GM10266 (cell line): ENCODE results near the gene ERCC2.
"Not testable (repeated sequence)": the region's sequence is repeated elsewhere in the genome, so short reads cannot be mapped to it uniquely, and the experiment has no call there.

ENCODE experiments used
- DNase-seq: peaks from one replicate; pipeline ENCODE4 v3.0.0; 2012; ENCODE audit errors: extremely low spot score
- TF ChIP-seq, protein P1 (sequence below): IDR thresholded peaks from 2 replicates; pipeline ENCODE4 v1.5.1; 2012; ENCODE audit warnings: mild to moderate bottlenecking, low read depth; ENCODE audit not compliant: control insufficient read depth, insufficient read depth; ENCODE audit errors: missing control alignments

The ERCC2 gene

DNA sequence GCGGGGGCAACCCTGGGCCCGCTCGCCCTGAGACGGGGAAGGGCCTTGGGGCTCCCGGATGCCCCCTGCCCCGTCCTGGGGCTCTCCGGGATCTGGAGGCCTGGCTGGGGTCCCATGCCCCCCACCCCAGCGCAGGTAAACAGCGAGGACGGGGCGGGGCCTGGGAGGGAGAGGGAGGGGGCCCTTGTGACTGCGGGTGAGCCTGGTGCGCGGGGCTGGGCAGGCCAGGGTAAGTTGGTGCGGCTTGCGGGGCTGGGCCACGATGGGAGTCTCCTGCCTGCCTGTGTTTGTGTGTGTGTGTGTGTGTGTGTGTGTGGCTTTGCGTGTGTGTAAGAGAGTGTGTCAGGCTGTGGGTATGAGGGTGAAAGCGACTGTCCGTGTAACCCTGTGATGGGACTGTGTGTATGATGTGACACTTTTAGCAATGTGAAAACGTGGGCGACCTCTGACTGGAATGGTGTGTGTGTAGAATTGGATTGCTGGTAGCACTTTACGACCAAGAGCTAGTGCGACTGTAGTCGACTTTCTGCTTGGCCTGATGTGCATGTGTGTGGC is 29.4 kb downstream of the ERCC2 start:
- TF ChIP-seq, protein P1, sequence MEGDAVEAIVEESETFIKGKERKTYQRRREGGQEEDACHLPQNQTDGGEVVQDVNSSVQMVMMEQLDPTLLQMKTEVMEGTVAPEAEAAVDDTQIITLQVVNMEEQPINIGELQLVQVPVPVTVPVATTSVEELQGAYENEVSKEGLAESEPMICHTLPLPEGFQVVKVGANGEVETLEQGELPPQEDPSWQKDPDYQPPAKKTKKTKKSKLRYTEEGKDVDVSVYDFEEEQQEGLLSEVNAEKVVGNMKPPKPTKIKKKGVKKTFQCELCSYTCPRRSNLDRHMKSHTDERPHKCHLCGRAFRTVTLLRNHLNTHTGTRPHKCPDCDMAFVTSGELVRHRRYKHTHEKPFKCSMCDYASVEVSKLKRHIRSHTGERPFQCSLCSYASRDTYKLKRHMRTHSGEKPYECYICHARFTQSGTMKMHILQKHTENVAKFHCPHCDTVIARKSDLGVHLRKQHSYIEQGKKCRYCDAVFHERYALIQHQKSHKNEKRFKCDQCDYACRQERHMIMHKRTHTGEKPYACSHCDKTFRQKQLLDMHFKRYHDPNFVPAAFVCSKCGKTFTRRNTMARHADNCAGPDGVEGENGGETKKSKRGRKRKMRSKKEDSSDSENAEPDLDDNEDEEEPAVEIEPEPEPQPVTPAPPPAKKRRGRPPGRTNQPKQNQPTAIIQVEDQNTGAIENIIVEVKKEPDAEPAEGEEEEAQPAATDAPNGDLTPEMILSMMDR, result no peak
- no peak for DNase-seq

DNA sequence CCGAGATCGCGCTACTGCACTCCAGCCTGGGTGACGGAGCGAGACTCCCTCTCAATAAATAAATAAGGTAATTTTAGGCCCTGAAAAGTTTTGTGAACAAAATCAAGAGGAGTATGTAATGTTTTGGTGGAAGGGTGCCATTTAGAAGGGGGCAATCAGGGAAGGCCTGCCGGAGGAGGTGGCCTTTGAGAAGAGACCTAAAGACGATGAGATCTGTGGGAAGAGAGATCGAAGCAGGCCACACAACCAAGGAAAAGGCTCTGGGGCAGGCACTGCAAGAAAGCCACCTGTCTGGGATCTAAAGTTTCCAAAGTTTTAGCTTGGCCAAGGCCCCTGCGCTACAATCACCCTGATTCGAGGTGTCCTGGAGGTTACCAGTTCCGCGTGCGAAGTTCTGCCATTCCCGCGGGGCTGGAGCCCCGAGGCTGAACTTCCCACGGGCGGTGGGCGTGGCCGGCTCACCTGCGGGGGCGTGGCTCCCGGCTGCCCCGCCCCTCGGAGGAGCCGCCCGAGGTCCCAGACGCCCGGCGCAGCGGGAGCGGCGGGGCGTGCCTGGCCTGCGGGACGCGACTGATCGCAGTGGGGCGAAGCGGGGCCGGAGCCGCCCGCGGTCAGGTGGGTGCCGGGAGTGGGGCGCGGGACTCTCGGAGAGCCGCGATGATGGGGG is 30.0 kb downstream of the ERCC2 start, which contains the start of gene KLC3:
TSS of gene KLC3 (plus strand) at position 519 of the 667 bp plus-strand sequence. CDS start 4,792 bp downstream, outside the sequence.
- DNase-seq, result peak; percentile 63
- TF ChIP-seq, protein P1, result no peak

DNA sequence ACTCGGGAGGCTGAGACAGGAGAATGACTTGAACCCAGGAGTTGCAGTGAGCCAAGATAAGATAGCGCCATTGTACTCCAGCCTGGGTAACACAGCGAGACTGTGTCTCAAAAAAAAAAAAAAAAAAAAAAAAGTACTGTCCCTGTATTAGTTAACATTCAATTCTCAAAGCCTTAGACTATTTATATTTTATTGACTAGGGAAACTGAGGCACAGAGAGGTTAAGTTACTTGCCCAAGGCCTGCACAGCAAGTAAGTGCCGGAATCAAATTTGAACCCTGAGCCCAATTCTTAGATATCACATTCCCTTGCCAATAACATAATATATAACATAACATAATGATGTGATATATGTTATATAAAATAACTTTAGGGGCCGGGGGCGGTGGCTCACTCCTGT is 30.7 kb downstream of the ERCC2 start:
- no peak for DNase-seq
- TF ChIP-seq, protein P1, result no peak

DNA sequence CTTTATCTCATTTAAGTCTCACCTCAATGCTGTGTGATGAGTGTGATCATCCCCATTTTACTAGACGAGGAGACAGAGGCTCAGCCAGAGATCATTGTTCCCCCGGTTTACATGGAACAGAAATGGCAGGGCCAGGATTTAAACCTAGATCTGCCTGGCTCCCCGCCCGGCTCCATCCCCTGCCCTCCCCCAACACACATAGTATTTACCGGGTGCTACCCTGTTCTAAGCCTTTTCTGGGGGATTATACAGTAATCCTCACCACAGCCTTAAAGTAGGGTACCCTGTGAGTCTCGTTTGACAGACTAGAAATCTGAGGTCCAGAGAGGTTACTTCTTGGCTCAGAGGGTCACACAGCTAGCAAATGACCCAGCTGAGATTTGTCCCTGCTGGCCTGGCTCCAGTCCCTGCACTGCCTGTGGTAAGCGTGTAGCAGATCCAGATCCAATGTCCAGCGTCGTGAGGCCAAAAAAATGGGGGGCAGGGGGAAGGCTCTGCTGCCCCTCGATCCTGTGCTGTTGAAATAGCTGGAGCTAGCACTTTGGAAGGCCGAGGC is 33.6 kb downstream of the ERCC2 start:
- TF ChIP-seq, protein P1, result no peak

DNA sequence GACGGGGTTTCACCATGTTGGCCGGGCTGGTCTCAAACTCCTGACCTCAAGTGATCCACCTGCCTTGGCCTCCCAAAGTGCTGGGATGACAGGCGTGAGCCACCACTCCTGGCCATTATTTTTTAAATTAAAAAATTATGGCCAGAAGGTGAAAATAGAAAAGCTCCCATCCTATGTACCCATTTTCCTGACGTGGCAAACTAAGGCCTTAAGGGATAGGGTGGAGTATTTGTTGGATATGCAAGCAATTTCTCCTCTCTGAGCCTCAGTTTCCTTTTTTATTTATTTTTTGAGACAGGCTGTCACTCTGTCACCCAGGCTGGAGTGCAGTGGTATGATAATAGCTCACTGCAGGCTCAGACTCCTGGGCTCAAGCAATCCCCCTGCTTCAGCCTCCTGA is 35.5 kb downstream of the ERCC2 start:
- not testable (repeated sequence) for DNase-seq

More for the DNA sequence above, 33.6 kb downstream of the ERCC2 start:
- no peak for DNase-seq

DNA sequence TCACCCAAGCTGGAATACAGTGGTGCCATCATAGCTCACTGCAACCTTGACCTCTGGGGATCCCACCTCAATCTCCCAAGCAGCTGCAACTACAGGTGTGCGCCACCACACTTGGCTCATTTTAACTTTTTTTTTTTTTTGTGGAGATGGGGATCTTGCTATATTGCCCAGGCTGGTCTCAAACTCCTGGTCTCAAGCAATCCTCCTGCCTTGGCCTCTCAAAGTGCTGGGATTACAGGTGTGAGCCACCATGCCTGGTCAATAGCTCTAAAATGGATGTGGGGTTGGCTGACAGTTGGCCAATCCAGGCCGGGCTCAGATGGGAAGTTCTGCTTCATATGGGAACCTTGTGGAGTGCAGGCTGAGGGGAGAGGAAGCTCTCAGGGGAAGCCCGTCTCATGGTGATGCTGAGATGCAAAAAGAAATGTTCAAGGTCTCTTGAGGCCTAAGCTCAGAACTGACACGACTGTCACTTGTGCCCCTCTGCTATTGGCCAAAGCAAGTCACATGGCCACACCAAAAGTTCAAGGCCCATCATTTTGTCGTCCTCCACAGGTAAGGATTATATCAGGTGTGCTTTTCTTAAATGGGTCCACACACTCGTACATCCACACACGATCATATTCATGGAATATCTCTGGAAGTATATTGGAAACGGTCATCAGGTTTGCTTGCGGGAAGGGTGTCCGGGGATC is 36.6 kb downstream of the ERCC2 start:
- TF ChIP-seq, protein P1, result no peak
- no peak for DNase-seq

DNA sequence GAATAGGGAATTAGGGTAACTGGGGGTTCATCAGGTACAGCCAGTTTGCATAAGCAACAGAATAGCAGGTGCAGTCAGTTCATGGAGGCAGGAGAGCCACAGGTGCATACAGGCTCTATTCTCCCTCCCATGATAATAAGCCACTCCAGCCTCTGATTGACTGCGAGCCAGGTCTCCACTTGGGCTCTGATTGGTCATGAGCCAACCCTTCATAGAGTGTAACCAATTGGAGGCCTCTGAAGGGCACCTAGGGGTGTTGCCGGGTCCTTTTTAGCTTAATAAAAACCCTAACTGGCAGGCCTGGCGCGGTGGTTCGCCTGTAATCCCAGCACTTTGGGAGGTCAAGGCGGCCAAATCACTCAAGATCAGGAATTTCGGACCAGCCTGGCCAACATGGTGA is 39.0 kb downstream of the ERCC2 start:
- TF ChIP-seq, protein P1, result no peak
- DNase-seq, result no peak
